GM21576 (cell line): ENCODE data around the gene FBXL14.
A peak's percentile ranks its signal among the peaks of the same experiment; 100 is the strongest.
"Not testable (repeated sequence)": the region's sequence is repeated elsewhere in the genome, so short reads cannot be mapped to it uniquely, and the experiment has no call there.

Experiments
- ATAC-seq: cut with Tn5 transposase; IDR thresholded peaks from one replicate; pipeline ENCODE4 v1.9.1; 2021; ENCODE audit warnings: mild to moderate bottlenecking, moderate library complexity; ENCODE audit not compliant: unreplicated experiment

Gene FBXL14

DNA sequence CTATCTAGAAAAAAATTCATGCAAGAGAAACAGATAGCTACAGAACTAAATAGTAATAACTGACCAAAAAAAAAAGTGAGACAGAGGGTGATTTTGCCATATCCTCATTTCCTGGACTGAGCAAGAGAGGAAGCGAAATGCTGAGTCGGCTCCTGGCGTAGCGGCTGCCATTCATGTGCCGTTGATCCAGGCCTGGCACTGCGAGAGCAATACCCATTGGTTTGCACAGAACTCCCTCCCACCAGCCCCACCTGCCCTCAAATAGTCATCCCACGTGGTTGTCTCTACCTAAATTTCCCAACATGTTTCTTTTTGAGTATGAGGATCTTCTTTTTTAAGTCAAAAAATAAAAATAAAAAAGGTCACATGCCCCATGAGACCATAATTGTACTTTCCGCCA is 25.2 kb upstream of the FBXL14 start:
- ATAC-seq: peak; percentile 44

DNA sequence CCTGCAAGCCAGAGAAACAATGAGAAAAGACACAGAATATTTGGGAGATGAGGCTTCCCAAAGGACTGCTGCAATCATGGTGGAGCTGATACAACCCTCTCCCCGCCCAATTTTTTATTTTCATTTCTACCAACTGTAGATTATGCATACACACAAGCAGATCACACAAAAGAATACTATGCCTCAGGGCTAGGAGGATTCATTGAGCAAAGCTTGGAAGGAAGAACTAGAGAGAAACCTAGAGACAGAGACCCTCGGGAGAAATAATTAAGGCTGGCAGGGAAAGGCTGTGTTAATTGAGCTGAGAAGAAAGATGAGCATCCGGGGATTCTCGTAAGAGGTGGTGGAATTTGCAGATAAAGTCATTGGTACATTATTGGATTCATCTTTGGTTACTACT is 24.8 kb upstream of the FBXL14 start:
- no peak for ATAC-seq

DNA sequence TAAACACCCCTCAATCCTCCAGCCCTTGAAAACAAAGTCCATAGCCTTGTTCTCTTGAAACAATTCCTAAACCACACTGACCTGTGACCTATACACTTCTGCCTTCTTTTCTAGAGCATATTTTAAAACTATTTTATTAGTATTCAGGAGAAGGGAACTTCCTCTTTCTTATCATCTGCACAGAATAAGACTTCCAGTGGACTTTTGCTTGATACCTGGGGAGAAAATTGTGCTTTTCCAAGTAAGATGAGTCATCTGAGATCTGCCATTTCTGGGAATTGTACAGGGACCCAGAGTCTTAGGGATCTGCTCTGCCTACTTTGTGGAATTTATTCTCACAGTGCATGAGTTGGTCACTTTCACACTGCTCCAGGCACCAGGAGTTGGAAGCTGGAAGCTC is 24.1 kb upstream of the FBXL14 start:
- ATAC-seq: no peak

DNA sequence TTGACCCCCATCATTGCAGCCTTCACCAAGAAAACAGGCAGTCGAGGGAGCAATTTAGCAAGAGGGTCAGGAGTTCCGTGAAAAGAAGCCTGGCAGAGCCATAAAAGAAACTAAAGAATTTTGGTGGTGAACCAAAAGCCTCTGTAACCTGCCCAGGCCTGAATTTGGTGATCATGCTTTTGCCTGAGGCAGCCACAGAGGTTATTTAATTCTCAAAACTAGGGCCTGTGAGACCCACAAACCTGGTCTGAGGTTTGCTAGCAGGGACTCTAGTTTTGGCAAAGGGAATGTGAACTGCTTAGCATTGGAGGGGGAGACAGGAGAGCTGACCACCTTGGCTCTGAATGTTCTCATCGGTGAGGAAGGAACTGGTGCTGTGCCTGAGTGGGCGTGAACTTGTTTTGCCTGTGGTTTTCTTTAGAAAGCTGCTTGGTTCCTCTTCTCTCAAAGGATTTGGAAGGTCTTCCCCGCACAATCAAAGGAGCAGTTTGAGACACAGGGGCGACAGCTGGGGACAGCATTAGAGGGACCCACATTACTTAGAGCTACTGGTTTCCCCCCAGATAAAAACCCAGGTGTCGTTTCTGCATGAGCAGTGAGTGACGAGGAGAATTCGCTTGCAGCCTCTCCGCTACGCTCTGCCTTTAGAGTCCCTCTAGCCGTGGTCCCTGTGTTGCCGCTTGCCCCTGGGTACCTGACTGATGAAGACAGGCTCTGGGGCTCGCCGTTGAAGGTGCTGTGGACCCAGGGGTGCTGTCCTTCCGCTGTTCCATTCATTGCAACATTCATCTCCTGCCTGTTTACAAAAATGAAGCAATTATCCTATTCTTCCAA is 22.1 kb upstream of the FBXL14 start:
- no peak for ATAC-seq

DNA sequence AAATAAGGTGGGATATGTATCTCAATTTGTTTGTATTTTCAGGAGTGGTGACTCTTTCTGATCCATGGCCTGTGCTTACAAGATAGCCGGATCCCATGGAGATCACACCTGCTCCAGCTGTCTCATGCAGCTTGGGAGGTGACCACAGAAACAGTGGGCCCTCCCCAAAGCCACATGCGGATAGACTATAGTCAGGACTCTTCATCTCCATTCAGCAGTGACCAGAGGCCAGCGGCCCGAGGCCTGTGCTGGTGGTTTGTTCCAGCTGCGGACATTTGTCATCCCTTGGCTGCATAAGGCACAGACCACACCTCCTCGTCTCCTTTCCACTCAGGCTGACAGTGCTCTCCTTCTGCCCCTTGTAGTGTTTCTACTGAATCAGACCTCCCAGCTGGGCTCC is 20.0 kb upstream of the FBXL14 start:
- no peak for ATAC-seq

DNA sequence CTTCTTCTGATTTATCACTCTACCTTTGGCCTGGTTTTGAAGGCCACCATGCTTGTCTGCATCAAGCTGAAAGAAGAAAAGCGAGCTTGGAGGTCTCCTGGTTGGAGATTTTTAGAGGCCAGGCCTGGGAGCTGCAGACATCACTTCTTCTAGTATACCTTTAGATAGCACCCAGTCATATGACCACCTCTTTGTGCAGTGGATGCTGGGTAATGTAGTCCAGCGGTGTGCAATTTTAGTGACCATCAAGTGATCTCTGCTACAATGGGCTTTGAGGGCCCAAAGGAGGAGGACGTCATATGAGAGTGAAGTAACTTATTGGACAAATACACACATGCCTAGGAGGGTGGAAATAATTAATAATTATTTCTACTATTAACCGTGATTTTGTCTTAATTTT is 19.5 kb upstream of the FBXL14 start:
- no peak for ATAC-seq

DNA sequence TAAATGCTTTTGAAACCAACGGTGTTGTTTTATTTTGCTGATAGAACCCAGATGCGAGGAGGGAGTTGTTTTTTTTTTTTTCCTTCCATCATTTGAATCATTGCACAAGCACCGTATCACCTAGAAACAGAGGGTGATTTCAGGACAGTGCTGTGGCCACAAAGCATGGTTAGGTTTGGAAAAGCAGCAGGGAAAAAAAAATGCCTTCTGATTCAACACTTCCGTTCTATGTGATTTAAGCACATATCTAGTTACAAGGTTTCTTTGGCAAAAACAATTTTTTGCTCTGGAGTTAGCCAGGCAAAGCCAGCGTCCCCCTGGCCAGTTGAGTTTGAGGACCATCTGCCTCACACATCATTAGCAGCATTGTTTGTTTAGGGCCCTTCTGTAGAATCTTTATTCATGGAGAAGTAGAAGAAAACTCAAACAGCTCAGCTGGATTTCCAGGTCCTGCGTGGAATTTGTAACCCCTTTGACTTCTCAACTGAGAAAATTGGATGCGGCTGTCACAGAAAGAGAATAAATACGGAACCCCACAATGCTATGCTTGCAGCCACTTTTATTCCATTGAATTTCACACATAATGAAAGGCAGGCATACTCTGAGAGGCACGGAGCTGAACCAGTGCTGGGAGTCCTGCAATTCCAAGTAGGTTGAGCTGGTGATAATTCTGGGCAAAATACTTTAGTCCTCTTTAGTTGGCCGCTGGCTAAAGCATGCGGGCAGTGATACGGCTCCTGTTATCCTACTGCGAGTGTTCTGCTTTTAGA is 17.6 kb upstream of the FBXL14 start:
- no peak for ATAC-seq

DNA sequence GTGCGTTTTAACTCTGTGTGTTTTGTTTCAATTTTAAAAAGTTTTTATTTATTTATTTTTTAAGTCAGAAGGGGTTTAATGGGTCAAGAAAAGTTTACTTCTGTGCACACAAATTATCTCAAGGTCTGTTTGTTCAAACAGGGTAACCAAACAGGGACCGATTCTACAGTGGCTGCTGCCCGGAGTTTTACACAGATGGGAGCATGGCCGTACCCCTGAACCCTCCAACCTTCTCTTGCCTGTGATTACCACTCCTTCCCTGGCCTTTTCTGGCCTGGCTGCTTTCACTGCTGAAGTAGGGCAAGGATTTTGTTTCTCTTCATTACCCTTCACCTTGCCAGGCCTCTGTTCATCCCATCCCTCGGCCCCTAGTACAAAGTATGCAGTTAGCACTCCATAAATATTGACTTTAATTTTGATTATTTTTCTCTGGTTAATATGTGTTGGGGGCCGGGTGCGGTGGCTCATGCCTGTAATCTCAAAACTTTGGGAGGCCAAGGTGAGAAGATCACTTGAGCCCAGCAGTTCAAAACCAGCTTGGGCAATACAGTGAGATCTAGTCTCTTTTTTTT is 15.8 kb upstream of the FBXL14 start:
- ATAC-seq: no peak

DNA sequence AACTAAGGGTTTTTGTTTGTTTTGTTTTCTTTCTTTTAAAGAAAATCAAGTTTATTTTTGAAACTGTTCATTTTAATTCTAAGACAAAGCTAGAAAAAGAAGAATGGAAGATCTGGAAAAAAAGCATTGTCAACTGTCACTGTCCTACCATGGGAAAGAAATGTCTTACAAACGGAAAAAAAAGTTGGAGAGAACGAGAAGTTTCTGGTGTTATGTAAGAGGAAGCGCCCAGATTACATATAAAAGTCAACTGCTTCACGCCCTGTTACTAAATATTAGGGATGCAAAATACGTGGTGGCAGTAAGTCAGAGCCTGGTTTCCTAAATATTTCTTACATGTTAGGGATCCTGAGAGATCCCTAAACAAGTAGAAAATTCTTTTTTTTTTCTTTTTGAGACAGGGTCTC is 14.3 kb upstream of the FBXL14 start:
- ATAC-seq: no peak

DNA sequence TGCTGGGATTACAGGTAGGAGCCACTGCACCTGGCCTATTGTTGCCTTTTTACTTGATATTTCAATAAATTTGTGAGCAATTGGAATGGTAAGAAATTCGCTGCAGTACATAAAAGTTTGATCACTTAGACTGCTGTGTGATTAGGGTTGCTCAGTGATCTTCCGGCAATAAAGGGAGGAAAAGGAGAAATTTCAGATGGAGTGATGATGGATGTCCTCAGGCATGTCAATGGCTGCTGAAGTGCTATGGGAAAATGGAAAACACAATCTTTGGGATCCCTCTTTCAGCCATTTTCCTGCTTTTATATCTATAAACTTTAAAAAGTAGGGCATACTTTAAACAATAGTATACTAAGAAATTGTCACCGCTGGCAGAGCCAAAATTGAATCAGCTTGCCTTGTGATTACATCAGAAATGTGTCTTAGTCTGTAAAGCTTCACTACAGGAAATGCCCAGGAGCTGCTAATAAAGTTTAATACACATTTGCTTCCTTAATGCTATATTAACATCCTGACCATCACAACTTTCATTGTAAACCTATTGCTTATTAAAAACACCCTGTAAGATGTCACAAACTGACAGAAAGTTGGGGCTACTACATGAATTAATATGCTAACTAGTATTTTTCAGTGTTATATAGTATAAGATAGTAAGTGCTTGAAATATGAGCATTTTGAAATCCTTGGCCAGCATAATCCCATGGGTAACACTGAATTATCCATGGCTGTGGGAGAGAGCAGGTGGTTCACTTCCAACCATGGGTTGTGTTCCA is 13.7 kb upstream of the FBXL14 start:
- no peak for ATAC-seq

DNA sequence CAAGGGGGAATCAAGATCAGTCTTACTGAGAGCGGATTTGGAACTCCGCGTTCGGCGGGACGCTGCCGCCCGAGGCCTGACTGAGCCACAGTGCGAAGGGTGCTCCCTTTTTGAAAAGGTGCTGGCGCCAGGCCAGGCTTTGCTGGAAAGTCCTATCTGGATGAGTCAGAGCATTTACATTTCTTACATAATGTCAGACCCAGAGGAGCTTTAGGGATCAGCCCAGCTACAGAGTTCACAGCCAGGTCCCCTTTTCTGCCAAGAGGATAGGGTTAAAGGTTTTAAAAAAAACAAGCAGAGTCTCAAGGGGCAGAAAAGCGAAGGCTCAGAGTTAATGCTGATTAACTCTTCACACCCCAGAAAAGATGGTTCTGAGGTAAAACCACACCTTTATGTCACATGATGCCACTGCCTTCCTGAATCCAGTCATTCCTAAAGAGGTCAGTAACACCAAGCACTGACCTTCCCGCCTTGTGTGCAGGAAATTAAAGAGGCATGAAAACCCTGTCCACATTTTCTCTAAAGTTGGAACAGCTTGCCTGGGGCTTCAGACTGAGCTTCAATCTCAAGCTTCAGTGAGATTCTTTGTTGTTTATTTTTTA is 11.7 kb upstream of the FBXL14 start:
- peak; percentile 48 for ATAC-seq

DNA sequence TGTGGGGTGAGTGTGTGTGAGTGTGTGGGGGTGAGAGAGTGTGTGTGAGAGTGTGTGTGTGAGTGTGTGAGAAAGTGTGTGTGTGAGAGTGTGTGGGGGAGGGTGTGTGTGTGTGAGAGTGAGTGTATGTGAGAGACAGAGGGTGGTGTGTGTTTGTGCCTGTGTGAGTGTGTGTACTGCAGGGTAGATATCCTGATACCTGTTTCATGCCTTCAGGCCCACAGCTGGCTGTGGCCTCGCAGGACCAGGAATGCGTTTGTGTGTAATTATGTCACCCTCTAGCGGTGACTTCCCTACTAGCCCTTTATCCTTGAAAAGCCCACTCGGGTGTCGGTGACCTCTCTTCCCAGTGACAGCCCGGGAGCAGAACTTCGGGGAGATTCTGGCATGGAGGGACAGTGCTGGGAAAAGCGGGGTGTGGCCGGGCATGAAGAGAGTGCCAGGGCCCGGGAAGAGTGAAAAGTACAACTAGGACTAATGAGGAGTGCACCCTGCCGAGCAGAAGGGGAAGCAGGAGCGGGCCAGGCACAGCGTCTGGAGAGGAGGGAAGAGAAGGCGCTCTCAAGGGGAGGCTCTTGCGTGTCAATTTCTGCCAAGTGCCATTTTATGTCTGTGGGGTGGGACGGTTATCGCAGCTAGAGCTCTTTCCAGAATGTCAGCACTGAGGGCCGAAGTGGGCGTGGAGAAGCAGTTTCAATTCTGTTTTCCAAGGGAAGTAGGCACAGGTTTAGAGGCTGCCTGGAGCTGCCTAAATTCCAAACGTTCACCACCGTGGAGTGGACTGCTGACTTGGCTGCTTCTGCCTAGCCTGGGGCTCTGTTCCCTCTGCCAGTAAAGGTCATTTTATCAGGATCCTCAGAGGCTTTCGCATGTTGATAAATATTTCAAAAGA is 11.0 kb upstream of the FBXL14 start:
- ATAC-seq: peak; percentile 40

DNA sequence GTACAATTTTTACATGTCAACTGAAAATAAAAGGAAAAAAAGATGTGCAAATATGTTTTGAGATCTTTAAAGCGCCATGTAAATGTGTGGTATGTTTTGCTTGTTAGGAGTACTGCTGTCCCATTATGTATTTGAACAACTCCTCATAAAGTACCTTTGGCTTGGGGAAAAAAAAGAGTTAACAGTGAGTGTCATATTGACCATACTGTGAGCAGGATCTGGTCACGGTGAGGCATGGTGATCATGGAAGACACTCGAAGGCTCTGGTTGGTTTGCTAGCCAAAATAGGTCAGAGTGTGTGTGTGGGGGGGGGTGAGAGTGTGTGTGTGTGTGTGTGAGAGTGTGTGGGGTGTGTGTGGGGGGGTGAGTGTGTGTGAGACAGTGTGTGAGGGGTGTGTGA is 10.1 kb upstream of the FBXL14 start:
- no peak for ATAC-seq

DNA sequence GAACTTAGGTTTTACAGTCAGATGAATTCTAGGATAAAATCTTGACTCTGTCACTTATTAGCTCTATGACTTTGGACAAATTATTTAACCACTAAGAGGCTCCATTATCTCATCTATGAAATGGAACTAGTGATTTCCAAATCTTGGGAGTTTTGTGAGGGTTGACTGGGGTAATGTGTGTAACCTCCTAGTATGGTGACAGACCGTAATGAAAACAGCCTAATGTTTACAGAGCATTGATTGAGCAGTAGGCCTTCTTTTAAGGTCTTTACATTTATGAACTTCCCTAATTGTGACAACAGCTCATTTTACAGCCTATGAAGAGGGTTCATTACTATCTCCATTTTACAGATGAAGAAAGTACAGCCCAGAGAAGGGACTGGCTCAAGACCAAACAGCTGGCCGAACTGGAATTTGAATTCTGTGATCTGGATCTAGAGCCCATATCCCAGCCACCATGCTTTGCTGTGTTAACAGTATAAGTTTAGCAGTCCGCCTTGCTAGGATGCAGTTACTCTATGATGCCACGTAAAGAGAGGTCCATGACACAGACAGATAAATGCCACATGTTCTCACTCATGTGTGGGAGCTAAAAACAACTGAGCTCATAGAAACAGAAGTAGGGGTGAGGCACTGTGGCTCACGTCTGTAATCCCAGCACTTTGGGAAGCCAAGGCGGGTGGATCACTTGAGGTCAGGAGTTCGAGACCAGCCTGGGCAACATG is 9.1 kb upstream of the FBXL14 start:
- no peak for ATAC-seq

DNA sequence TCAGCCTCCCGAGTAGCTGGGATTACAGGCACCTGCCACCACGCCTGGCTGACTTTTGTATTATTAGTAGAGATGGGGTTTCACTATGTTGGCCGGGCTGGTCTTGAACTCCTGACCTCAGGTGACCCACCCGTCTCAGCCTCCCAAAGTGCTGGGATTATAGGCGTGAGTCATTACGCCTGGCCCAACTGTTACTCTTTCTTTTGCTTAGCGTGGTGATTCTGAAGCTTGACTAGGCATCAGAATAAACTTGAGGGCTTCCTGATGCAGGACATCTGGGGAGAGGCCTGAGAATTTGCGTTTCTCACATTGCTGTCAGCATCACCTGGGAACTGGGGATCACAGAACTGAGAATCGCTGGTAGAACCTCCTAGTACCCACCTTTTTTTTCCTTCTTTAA is 8.3 kb upstream of the FBXL14 start:
- not testable (repeated sequence) for ATAC-seq

DNA sequence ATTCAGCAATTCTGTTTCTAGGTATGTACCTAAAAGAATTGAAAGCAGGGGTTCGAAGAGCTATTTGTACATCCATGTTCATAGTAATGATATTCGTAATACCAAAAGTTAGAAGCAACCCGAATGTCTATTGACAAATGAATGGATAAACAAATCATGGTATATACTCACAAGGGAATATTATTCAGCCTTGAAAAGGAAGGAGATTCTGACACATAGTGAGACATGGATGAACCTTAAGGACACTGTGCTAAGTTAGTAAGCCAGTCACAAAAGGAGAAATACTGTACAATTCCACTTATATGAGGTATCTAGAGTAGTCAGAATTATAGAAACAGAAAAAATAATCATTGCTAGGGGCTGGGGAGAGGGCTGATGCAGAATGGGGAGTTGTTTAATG is 4.4 kb upstream of the FBXL14 start:
- no peak for ATAC-seq

DNA sequence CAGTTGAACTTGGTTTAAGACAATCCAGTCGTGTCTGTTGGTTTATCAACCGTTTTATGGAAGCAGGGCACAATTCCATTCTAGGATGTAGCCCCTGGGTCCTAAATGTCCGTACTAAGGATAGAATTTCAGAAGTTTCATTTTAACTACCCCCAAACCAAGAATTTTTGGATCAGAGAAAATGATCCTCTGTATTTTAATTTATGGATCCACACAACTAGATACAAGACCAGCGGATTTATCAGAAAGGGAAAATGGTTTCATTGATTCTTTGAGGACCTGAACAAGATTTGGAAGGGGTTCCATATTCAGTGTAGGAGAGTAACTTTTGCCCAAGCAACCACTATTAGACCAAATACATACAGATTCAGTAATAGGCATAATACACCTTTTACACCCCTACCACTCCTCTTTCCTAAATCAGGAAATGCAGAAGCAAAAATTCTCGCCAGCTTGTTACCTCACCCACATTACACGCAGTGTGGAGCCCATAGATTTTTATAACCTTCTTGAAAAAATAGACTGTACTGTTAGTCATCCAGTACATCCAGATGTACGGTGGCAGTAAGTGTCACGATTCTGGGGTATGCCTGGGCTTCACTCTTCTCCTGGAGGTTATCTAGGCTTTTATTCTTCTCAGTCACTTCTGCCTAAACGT is 1.4 kb upstream of the FBXL14 start:
- ATAC-seq: no peak

DNA sequence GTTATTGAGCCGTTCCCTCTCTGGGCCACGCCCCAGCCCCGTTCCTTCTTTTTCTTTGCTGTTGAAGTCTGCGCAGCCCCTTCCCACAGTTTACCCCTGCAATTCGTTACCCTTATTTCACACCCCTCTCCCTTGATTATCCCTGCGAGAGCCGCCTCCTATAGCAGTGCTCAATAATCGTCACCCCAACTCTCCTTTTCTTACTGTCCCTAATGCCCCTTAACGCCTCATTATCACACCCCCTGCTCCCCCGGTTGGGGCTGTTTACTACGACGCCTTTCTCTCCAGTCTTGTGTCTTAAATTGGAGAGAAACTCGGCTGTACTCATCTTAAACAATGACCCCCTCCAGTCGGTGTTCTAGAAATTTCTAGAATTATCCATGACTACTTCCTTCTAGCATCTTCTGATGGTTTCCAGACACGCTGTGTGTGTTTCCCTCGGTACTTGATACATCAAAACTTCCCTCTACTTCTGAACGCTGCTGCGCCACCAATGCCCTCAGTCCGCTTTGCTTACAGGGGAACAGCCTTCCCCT is 713 bp upstream of the FBXL14 start:
- ATAC-seq: no peak

DNA sequence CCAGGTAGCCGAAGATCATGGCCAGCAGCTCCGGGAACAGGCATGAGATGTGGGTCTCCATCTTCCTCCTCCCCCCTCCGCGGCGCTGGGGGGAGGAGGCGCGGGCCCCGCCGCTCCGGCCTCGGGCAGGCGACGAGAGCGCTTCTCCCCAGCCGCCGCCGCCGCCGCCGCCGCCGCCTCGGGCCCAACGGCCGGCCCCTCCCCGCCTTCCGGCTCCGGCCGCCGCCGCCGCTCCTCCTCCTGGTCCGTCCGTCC is 448 bp downstream of the FBXL14 start:
- no peak for ATAC-seq
